ENCODE measurements around the gene LRMDA. TPM values are rescaled to one million over a fixed set of nuclear protein-coding genes. Genes with fewer than 3 reads are reported as not detected.

Gene LRMDA
- total and polyA plus RNA-seq, 2 donors (not counting 3 experiments of a cell fraction or from before 2014, with no cell fraction given): 9.7 to 18.0 TPM

DNA sequence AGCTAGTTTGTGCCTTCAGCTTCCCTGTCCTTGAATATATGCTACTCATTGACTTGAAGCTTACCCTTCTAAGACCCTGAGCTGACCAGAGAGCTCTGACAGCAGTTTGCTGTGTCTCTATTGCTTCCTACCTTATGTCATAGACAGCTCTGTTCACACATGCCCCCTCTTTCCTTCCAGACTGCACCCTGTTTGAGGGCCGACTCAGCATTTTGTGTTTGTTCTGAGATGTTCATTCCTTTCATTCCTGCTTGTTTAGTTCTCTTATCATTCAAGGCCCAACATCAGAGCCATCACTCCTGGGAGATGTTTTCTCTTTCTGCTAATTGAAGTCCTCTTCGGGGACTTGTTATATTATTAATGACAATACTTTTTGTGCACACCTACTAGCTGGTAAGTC is 518.9 kb downstream of the LRMDA start:
- intact Hi-C loops (cut with micrococcal nuclease): no loop called here
- CTCF ChIA-PET: no interaction called here
- no peak for FAIRE-seq

More for the DNA sequence above, 518.9 kb downstream of the LRMDA start:
- H3K4me2 ChIP-seq (ENCODE audit: insufficient read depth, low read length): no peak overlapping the region
- H3K9me3 ChIP-seq (replicated peaks; ENCODE audit: control insufficient read depth, insufficient read depth, low read length): no peaks in the 10 kb centered on the region
- H2AFZ ChIP-seq (ENCODE audit: low read depth, low read length): no peak overlapping the region
- no peaks in the 10 kb centered on the region for H3K4me1 ChIP-seq (ENCODE audit: control insufficient read depth, extremely low read depth, insufficient read depth, low read length)
- no TSS peak for BruUV-seq (replicated peaks)
- POLR2A ChIA-PET: no interaction called here
- H4K20me1 ChIP-seq (replicated peaks; ENCODE audit: control insufficient read depth, extremely low read depth, insufficient read depth, low read length): no peaks in the 10 kb centered on the region
- no peaks in the 10 kb centered on the region for H3K79me2 ChIP-seq (ENCODE audit: control insufficient read depth, insufficient read depth, low read length)
- no peak overlapping the region for H3K27ac ChIP-seq (ENCODE audit: insufficient read depth, low read depth, low read length)
- no peaks in the 10 kb centered on the region for H3K9me1 ChIP-seq (replicated peaks; ENCODE audit: control insufficient read depth, extremely low read depth, insufficient read depth, low read length)
- no peak for DNase-seq (ENCODE audit: low read depth, low spot score)
- H3K36me3 ChIP-seq (ENCODE audit: control insufficient read depth in 2 of 2, extremely low read depth in 1 of 2, insufficient read depth in 2 of 2, low read length in 2 of 2): no peaks in the 10 kb centered on the region
- H3K27me3 ChIP-seq (ENCODE audit: control insufficient read depth in 2 of 2, insufficient read depth in 2 of 2, low read length in 2 of 2): no peaks in the 10 kb centered on the region
- H3K9ac ChIP-seq (replicated peaks; ENCODE audit: extremely low read depth, insufficient read depth, low read length): no peak overlapping the region
- TF ChIP-seq EZH2 (IDR thresholded peaks at IDR 0.05; ENCODE audit: borderline replicate concordance, low read depth, low read length, severe bottlenecking) (no peak), POLR2AphosphoS5 (IDR thresholded peaks at IDR 0.05; ENCODE audit: insufficient read depth, low read depth, low read length) (no peak), MYC (IDR thresholded peaks at IDR 0.05; ENCODE audit: low read depth, low read length) (no peak), FOS (IDR thresholded peaks at IDR 0.05; ENCODE audit: borderline replicate concordance, insufficient read depth, low read length) (no peak)
- TF ChIP-seq, protein P1, sequence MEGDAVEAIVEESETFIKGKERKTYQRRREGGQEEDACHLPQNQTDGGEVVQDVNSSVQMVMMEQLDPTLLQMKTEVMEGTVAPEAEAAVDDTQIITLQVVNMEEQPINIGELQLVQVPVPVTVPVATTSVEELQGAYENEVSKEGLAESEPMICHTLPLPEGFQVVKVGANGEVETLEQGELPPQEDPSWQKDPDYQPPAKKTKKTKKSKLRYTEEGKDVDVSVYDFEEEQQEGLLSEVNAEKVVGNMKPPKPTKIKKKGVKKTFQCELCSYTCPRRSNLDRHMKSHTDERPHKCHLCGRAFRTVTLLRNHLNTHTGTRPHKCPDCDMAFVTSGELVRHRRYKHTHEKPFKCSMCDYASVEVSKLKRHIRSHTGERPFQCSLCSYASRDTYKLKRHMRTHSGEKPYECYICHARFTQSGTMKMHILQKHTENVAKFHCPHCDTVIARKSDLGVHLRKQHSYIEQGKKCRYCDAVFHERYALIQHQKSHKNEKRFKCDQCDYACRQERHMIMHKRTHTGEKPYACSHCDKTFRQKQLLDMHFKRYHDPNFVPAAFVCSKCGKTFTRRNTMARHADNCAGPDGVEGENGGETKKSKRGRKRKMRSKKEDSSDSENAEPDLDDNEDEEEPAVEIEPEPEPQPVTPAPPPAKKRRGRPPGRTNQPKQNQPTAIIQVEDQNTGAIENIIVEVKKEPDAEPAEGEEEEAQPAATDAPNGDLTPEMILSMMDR (IDR thresholded peaks at IDR 0.05; ENCODE audit: extremely low read depth in 1 of 2, insufficient read depth in 1 of 2, low read depth in 1 of 2, low read length in 2 of 2): no peak
- TF ChIP-seq, protein P2, sequence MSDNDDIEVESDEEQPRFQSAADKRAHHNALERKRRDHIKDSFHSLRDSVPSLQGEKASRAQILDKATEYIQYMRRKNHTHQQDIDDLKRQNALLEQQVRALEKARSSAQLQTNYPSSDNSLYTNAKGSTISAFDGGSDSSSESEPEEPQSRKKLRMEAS (IDR thresholded peaks at IDR 0.05; ENCODE audit: insufficient read depth, insufficient read length): no peak
- H3K4me3 ChIP-seq (replicated peaks in 1 of 3; ENCODE audit: insufficient read depth in 1 of 3, low read depth in 1 of 3, low read length in 3 of 3): no peak overlapping the region
- dilution Hi-C loops (cut with MboI; ENCODE audit: extremely low pct_ligation_motif_present, low sequenced_read_pairs): no loop called here
